ENCODE results near the gene BOLA1.
A peak's percentile ranks its signal among the peaks of the same experiment; 100 is the strongest.

Gene BOLA1

GRCh38 chr1:149887456-149888246 is 11.7 kb upstream of the BOLA1 start (continued):
- TF ChIP-seq CTCF (tag by site-specific recombination; IDR thresholded peaks at IDR 0.05) (no peak), IKZF3 (tag by site-specific recombination; IDR thresholded peaks at IDR 0.05) (0 out of 2 replicates have a peak, but pooled peaks have one; percentile 25), ZNF624 (tag by site-specific recombination; IDR thresholded peaks at IDR 0.05) (no peak), KLF9 (tag by site-specific recombination; IDR thresholded peaks at IDR 0.05; ENCODE audit: low read depth) (peak; percentile 56), SP3 (tag by site-specific recombination; IDR thresholded peaks at IDR 0.05) (no peak; the same call in 1 of the 2 replicates), ZNF707 (tag by site-specific recombination; IDR thresholded peaks at IDR 0.05) (no peak), PRDM10 (tag by site-specific recombination; IDR thresholded peaks at IDR 0.05) (no peak), ZNF596 (tag by site-specific recombination; IDR thresholded peaks at IDR 0.05) (no peak), ZNF776 (tag by site-specific recombination; IDR thresholded peaks at IDR 0.05; ENCODE audit: borderline replicate concordance) (no peak), ZNF24 (tag by site-specific recombination; IDR thresholded peaks at IDR 0.05) (no peak), ZBTB10 (tag by site-specific recombination; IDR thresholded peaks at IDR 0.05) (no peak), ZNF76 (tag by site-specific recombination; IDR thresholded peaks at IDR 0.05; ENCODE audit: borderline replicate concordance, low read depth) (no peak), ZNF274 (IDR thresholded peaks at IDR 0.05; ENCODE audit: low read length) (no peak), ZNF274 (tag by site-specific recombination; IDR thresholded peaks at IDR 0.05; ENCODE audit: borderline replicate concordance) (no peak), KLF8 (tag by site-specific recombination; IDR thresholded peaks at IDR 0.05) (peak; percentile 19; the same call in 1 of the 2 replicates), ZNF18 (tag by site-specific recombination; IDR thresholded peaks at IDR 0.05) (no peak), REST (tag by site-specific recombination; IDR thresholded peaks at IDR 0.05) (no peak; the same call in 1 of the 2 replicates), ZBTB49 (tag by site-specific recombination; IDR thresholded peaks at IDR 0.05; ENCODE audit: low read depth) (no peak), ZNF174 (tag by site-specific recombination; IDR thresholded peaks at IDR 0.05) (no peak), ZFP41 (tag by site-specific recombination; IDR thresholded peaks at IDR 0.05; ENCODE audit: borderline replicate concordance) (0 out of 2 replicates have a peak, but pooled peaks have one; percentile 45), ZNF530 (tag by site-specific recombination; IDR thresholded peaks at IDR 0.05; ENCODE audit: low read depth) (no peak), ZNF677 (tag by site-specific recombination; IDR thresholded peaks at IDR 0.05) (no peak)

Data from HEK293 (cell line).